GM21360 (cell line): ENCODE measurements around the gene GFY.

Experiments used
- ATAC-seq: cut with Tn5 transposase; IDR thresholded peaks from one replicate; pipeline ENCODE4 v1.9.1; 2021; ENCODE audit warnings: mild to moderate bottlenecking, moderate library complexity; ENCODE audit not compliant: unreplicated experiment

GFY gene

DNA sequence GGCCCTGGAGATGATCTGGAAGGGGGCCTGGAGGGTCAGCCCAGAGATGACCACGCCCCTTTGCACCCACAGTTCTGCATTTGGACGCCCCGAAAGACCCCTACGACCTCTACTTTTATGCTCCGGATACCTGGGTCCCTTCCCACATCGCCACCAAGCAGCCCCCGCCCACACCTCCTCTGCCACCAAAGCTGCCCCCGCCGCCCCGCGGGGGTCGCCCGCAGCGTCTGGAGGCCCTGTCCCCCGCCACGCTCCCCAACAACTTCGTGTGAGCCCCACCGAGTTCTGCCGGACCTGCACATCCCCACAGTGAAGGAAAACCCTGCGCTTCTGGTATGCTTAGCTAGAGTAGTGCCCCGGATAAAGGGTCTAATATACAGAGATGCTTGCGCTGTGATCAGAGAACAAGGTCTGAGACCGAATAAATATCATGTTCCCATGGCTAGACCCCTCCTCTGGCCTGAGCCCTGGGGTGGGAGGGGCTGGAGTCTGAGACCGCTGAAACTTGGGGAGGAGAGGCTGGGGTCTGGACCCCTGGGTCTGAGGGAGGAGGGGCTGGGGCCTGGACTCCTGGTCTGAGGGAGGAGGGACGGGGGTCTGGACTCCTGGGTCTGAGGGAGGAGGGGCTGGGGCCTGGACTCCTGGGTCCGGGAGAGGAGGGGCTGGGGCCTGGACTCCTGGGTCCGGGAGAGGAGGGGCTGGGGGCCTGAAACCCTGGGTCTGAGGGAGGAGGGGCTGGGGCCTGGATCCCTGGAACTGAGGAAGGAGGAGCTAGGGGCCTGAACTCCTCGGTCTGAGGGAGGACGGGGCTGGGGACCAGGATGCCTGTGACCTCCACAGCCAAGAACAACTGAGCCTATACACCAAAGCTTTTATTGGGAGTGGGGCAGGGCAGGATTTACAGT lies 3.6 kb downstream of the GFY start:
- no peak for ATAC-seq

DNA sequence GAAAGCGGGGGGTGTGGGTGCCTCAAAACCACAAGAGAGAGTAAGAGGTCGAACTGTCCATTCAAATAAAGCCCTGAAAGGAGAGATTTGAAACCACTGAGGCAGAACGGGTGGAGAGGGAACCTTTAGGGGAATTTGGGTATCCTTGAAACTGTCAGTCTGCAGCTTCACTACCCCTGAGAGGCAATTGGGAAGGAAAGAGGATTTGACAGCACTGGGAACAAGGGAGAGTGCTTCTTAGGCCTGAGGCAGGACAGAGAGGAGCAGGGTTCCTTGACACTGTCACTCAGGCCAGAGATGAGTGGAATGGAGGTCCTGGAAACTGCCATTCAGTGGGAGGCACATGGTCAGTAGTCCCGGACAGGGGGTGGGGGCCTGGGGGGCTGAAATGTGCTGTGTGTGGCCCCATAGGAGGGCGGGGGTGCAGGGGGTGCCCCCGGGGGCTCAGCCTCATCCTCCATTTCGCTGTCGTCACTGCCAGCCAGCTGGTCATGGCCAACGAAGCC lies 5.0 kb downstream of the GFY start:
- ATAC-seq: no peak

DNA sequence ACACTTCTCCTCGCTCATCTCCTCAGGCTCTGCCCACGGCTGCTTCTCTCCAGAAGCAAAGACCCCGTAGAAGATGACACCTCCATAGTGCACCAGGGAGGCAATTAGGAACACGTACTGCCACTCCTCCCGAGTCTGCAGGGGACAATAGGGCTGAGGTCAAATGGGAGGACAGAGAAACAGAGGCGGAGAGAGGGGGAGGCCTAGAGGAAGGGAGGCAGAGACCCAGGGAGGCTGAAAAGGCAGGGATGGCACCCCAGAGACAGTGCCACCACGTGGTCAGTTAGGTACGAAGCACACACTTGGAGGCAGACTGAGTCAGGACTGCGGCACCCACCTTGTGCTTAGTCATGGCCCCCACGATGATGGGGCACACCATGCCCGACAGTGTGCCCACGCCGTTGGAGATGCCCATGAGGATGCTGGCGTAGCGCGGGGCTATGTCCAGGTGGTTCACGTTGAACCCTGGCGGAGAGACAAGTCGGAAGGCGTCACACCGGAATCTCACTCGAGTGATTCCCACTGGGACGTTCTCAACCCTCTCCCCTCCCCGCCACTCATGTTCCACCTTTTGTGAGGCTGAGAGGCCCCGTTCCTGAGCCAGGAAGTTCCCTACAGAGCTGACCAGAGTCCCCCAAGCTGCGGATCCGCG lies 5.6 kb downstream of the GFY start:
- ATAC-seq: no peak

- no peak for ATAC-seq
These were observed 6.2 kb downstream of the GFY start for GRCh38 chr19:49431330-49431749.

DNA sequence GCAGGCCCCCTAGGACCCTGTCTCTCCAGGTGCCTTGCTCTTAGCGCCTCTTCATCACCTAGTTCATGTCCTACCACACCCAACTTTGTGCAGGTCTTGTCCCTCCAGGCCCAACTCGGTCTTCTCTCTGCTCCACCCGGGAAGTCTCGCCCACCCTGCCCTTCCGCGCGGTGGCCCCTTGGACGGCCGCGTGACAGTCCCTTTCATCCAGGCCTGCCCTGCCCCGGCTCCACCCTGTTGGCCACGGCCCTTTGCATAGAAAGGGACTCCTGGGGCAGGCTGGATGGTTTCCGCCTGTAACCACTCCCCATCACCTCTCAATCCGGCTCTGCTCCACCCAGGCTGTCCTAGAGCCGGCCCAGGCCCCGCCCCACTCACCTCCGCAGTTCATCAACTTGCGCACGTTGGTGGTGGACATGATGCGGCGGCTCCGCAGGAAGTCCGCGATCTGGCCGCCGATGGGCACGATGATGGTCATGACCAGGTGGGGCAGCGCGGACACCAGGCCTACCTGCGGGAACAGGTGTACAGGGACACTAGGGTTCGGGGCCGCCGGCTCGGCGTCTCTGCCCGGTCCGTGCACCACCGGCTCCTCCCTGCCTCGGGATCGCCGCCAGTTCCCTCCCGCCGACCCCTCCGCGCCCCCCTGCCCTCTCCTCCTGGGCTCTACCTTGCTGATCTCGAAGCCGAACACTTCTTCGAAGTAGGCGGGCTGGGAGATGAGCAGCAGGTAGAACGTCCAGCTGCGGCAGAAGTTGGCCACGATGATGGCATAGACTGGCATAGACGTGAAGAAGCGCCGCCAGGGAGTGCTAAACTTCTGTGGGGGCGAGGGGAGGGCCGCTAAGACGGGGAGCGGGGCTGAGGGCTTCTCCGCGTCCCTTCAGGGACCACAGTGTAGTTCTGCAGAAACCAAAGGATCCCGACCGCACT lies 7.2 kb downstream of the GFY start:
- ATAC-seq: no peak

- no peak for ATAC-seq
These were observed 8.2 kb downstream of the GFY start for GRCh38 chr19:49433240-49433901.

GRCh38 chr19:49434907-49435583 lies 9.9 kb downstream of the GFY start:
- no peak for ATAC-seq

- no peak for ATAC-seq
These were observed 10.5 kb downstream of the GFY start for GRCh38 chr19:49435670-49436069.

GRCh38 chr19:49436381-49437017 lies 11.3 kb downstream of the GFY start:
- ATAC-seq: no peak

DNA sequence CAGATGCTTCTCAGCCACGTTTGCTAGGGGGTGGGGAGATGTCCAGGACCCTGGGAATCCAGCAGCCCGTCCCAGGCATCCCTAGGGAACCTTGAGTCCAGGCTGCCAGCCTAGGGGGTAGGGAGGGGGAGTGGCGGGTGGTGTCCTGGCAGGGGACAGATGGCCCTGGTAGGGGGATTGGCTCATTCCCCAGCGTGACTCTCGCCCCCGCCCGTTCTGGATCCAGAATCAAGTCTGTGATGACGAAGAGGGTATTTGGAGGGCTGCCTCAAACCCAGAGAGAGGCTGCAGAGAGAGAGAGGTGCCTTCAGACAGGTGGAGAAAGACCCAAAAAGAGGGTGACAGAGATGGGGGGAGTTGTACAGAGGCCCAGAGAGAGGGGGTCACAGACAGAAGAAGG lies 12.0 kb downstream of the GFY start:
- no peak for ATAC-seq

- ATAC-seq: no peak
These were observed 13.1 kb downstream of the GFY start for GRCh38 chr19:49438261-49438660.

GRCh38 chr19:49439836-49440235 lies 14.6 kb downstream of the GFY start:
- ATAC-seq: no peak

- ATAC-seq: no peak
These were observed 15.4 kb downstream of the GFY start for GRCh38 chr19:49440439-49441209.

GRCh38 chr19:49441210-49441959 lies 16.2 kb downstream of the GFY start, which contains the start of gene SLC17A7:
Gene SLC17A7 (minus strand): TSS chr19:49441527. CDS start chr19:49441379, 148 bp downstream.
- ATAC-seq: no peak

GRCh38 chr19:49441960-49442350 lies 16.8 kb downstream of the GFY start:
- ATAC-seq: no peak

DNA sequence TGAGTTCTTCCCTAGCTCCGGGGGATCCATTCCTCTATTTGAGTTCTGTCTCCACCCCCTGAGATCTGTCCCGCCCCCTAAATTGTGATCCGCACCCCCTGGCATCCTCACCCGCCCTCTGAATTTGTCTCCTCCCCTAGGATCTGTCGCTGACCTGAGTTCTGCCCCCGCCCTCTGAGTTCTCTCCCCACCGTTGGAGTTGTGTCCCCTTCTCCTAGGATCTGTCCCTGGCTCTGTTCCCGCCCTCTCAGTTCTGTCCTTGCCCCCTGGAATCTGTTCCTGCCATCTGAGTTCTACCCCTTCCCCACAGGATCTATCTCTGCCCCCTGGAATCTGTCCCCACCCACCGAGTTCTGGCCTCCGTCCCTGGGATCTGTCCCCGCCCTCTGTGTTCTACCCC lies 17.2 kb downstream of the GFY start:
- no peak for ATAC-seq

DNA sequence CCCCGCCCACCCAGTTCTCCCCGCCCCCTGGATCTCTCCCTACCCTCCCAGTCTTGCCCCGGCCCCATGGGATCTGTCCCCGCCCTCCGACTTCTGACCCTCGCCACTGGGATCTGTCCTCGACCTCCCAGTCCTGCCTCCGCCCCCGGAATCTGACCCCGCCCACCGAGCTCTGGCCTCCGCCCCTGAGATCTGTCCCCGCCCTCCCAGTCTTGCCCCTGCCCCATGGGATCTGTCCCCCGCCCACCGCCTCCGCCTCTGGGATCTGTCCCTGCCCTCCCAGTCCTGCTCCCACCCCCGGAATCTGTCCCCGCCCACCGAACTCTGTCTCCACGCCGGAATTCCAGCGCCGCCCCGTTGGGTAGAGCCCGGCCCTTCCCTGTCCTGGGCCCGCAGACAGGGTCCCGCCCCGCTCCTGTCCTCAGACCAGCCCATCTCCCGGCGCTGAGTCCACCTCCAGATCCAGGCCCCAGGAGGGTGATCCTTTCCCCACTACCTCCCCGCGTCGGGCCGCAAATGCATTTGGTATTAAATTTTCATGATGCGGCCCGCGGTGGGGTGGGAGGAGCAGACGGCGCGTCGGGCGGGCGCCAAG lies 17.7 kb downstream of the GFY start:
- ATAC-seq: peak; percentile 18
